K562 (cell line): Measurements from ENCODE around the gene CSF1R. TPM values are rescaled to one million over a fixed set of nuclear protein-coding genes. Genes with fewer than 3 reads are reported as not detected.

Source experiments
- ATAC-seq: fragments of 200-7000 bp; cut with Tn5 transposase; 3 replicates; pipeline ENCODE4 v1.9.1; 2020; ENCODE audit warnings: moderate library complexity
- BruUV-seq: library from RNA; stranded (reverse); fragments of 400-500 nt; replicated peaks from 2 replicates; lab custom pipeline; 2021; lab: Mats Ljungman, UMichigan
- CTCF ChIA-PET: fragments of 300-600 bp; formaldehyde crosslinking; extraction: SDS; loops from one replicate; lab custom pipeline; 2021; ENCODE audit warnings: low intra/inter-chr PET ratio; lab: Yijun Ruan, JAX
- POLR2A ChIA-PET: fragments of 300-600, 350-650 bp; sonication (Branson Sonifier 250); formaldehyde crosslinking; extraction: SDS; loops from one replicate; lab custom pipeline; 2021; ENCODE audit warnings: antibody characterized with exemption, inconsistent platforms; lab: Yijun Ruan, JAX
- DNase-seq, 4 experiments: peaks; one replicate each; pipeline versions ENCODE4 v3.0.0 to v3.0.0-alpha.2; 2011 to 2018; ENCODE audit warnings: low spot score in 3 of 4, mixed read lengths in 3 of 4; ENCODE audit errors: extremely low read depth in 1 of 4
- FAIRE-seq: peaks from 2 replicates; lab custom pipeline; 2011; peaks lifted over from hg19 to GRCh38; lab: Jason Lieb, UNC
- H2AFZ ChIP-seq: 2 replicates; pipeline ENCODE4 v1.6.0; 2011; ENCODE audit warnings: low read depth, low read length, control low read depth, inconsistent platforms
- H3K27ac ChIP-seq: fragments of 200-600 bp; 3 replicates; pipeline ENCODE4 v1.8.0; 2011; ENCODE audit warnings: low read depth, mild to moderate bottlenecking, control low read depth, inconsistent platforms, low read length, moderate library complexity, mixed read lengths; ENCODE audit errors: extremely low read depth
- H3K27me3 ChIP-seq, 2 experiments: fragments of 300-600 bp in 1 of 2; 2 replicates in 1 of 2; 3 replicates in 1 of 2; pipeline versions ENCODE4 v1.6.0 to v1.8.0; 2011; ENCODE audit warnings: inconsistent platforms in 2 of 2, low read length in 2 of 2, mild to moderate bottlenecking in 1 of 2, mixed read lengths in 1 of 2, moderate library complexity in 1 of 2; ENCODE audit not compliant: control insufficient read depth in 2 of 2, insufficient read depth in 2 of 2
- H3K36me3 ChIP-seq: fragments of 300-600 bp; 3 replicates; pipeline ENCODE4 v1.8.0; 2011; ENCODE audit warnings: mild to moderate bottlenecking, low read length, inconsistent platforms; ENCODE audit not compliant: control insufficient read depth, insufficient read depth
- H3K4me1 ChIP-seq, 2 experiments: fragments of 200-600 bp in 1 of 2; replicated peaks in 1 of 2; 2 replicates in 1 of 2; 3 replicates in 1 of 2; pipeline versions ENCODE4 v1.5.1 to v1.8.0; 2011; ENCODE audit warnings: inconsistent platforms in 2 of 2, low read length in 2 of 2, mild to moderate bottlenecking in 1 of 2, mixed read lengths in 1 of 2, moderate library complexity in 1 of 2; ENCODE audit not compliant: control insufficient read depth in 2 of 2, insufficient read depth in 2 of 2
- H3K4me2 ChIP-seq: 2 replicates; pipeline ENCODE4 v1.6.1; 2011; ENCODE audit warnings: low read length, control low read depth, inconsistent platforms, mixed read lengths; ENCODE audit not compliant: insufficient read depth
- H3K4me3 ChIP-seq: fragments of 200-600 bp; sonication (generic), shearing (Covaris generic); 2 replicates; pipeline ENCODE4 v1.5.1; 2016; ENCODE audit warnings: control low read depth, inconsistent platforms
- H3K79me2 ChIP-seq: fragments of 200-600 bp; 3 replicates; pipeline ENCODE4 v1.8.0; 2011; ENCODE audit warnings: low read length, inconsistent platforms; ENCODE audit not compliant: control insufficient read depth, insufficient read depth
- H3K9ac ChIP-seq, 2 experiments: 2 replicates each; pipeline versions ENCODE4 v1.6.0 to v1.6.1; 2011; ENCODE audit warnings: low read depth in 2 of 2, low read length in 2 of 2, control low read depth in 1 of 2, inconsistent platforms in 1 of 2, mild to moderate bottlenecking in 1 of 2, mixed read lengths in 1 of 2; ENCODE audit not compliant: insufficient read depth in 1 of 2
- H3K9me1 ChIP-seq: one replicate; pipeline ENCODE4 v1.6.0; 2011; ENCODE audit warnings: inconsistent platforms, mild to moderate bottlenecking, low read length, moderate library complexity; ENCODE audit not compliant: control insufficient read depth, insufficient read depth
- H3K9me3 ChIP-seq: replicated peaks from 2 replicates; pipeline ENCODE4 v1.5.1; 2011; ENCODE audit warnings: low read depth, low read length, inconsistent platforms; ENCODE audit not compliant: control insufficient read depth, insufficient read depth
- H4K20me1 ChIP-seq: replicated peaks from 2 replicates; pipeline ENCODE4 v1.6.1; 2011; ENCODE audit warnings: low read length, inconsistent platforms, mixed read lengths; ENCODE audit not compliant: control insufficient read depth, insufficient read depth
- CTCF ChIP-seq, 3 experiments: IDR thresholded peaks in 2 of 3; conservative IDR thresholded peaks in 1 of 3; 2 replicates each; pipeline ENCODE4 v1.5.1; 2011 to 2012; ENCODE audit warnings: low read length in 3 of 3, mild to moderate bottlenecking in 3 of 3, control low read depth in 2 of 3, improper control_type of control experiment in 1 of 3, inconsistent platforms in 1 of 3, low read depth in 1 of 3, mixed read lengths in 1 of 3, moderate library complexity in 1 of 3; ENCODE audit not compliant: insufficient read depth in 2 of 3
- HMBOX1 ChIP-seq: sonication (generic); IDR thresholded peaks from 2 replicates; pipeline ENCODE4 v1.6.1; 2016
- RAD21 ChIP-seq, 2 experiments: fragments of 250-450 bp in 1 of 2; fragments of 450-650 bp in 1 of 2; sonication (Bioruptor Pico) in 1 of 2; formaldehyde crosslinking in 1 of 2; IDR thresholded peaks in 1 of 2; conservative IDR thresholded peaks in 1 of 2; 2 replicates each; pipeline versions ENCODE4 v1.4.0 to v1.8.0; 2020 to 2022; ENCODE audit warnings: mild to moderate bottlenecking in 2 of 2, moderate library complexity in 1 of 2
- ZBTB33 ChIP-seq: sonication (generic); formaldehyde crosslinking; IDR thresholded peaks from 2 replicates; pipeline ENCODE4 v1.8.1; 2023; ENCODE audit warnings: mild to moderate bottlenecking, missing genetic modification reagents
- ZNF263 ChIP-seq: sonication (generic); formaldehyde crosslinking; IDR thresholded peaks from 2 replicates; pipeline ENCODE4 v1.8.0; 2022; ENCODE audit warnings: mild to moderate bottlenecking, missing genetic modification reagents, borderline replicate concordance
- ZNF395 ChIP-seq: fragments of 200-800 bp; sonication (Bioruptor generic); IDR thresholded peaks from 2 replicates; pipeline ENCODE4 v1.6.1; 2017; ENCODE audit warnings: missing genetic modification characterization, missing compliant biosample characterization
- WGBS: fragments of 100-300 bp; shearing (Covaris generic); methylation state at CpG from one replicate; pipeline ENCODE4 v1.1.6; 2016; ENCODE audit warnings: low coverage, mixed read lengths; ENCODE audit not compliant: insufficient coverage; ENCODE audit errors: missing lambda C conversion rate; 5-methylcytosine and 5-hydroxymethylcytosine counted together
- in situ Hi-C: fragments of 300-500 bp; cut with MboI; formaldehyde crosslinking; loops from 4 replicates; pipeline ENCODE4 v1.15.0; 2018; ENCODE audit warnings: inconsistent platforms, mixed read lengths
- intact Hi-C: fragments of 100-400 bp; cut with micrococcal nuclease; formaldehyde crosslinking; loops from 2 replicates; pipeline ENCODE4 v1.14.2; 2022
- polyA plus RNA-seq, 8 experiments: library from polyadenylated mRNA; depleted of rRNA in 4 of 8; stranded (reverse) in 5 of 8; unstranded in 3 of 8; fragments of >200 nt; fragmentation: Nextera tagmentation in 2 of 8; fragmentation: Illumina TruSeq in 1 of 8; extraction: Ambion mirVana in 2 of 8; extraction: Trizol in 1 of 8; gene quantifications; 2 replicates each; pipeline versions ENCODE4 v1.2.1 to v1.2.3, GENCODE V29; 2011 to 2014; ENCODE audit warnings: inconsistent platforms in 1 of 8, missing spikeins in 1 of 8
- total RNA-seq, 7 experiments: library from RNA; depleted of rRNA in 6 of 7; stranded (reverse); fragments of >200 nt in 6 of 7; fragmentation: Illumina TruSeq in 2 of 7; extraction: Trizol in 2 of 7; gene quantifications; 2 replicates each; pipeline versions ENCODE4 v1.2.1 to v1.2.3, GENCODE V29; 2011 to 2021; ENCODE audit warnings: low replicate concordance in 1 of 7

The CSF1R gene
- total and polyA plus RNA-seq, 9 of the 15 experiments (the other 6 are each of a cell fraction or from before 2014, with no cell fraction given), result 0.03 to 0.64 (median 0.20) TPM; not detected in 6

- Histone ChIP-seq H2AFZ (no peak overlapping the region), H3K9ac (no peak overlapping the region), H3K4me2 (no peak overlapping the region), H3K27me3 (no peaks in the 10 kb centered on the region), H3K27ac (no peak overlapping the region), H3K4me3 (no peak overlapping the region), H3K79me2 (no peaks in the 10 kb centered on the region), H3K4me1 (peaks cover 14 to 31% of the 10 kb centered on the region in 2 experiments), H3K9me3 (no peaks in the 10 kb centered on the region), H4K20me1 (no peaks in the 10 kb centered on the region), H3K36me3 (peaks cover 93% of the 10 kb centered on the region), H3K9me1 (peaks cover 3% of the 10 kb centered on the region)
- ATAC-seq (peak; percentile 54), FAIRE-seq (no peak), DNase-seq (peak; percentile 30 to 48 (median 38))
- 68% methylated on average over 6 of the region's 6 CpGs for WGBS
- no peak for TF ChIP-seq HMBOX1
- TF ChIP-seq ZBTB33 (CRISPR knock-in tag), result peak; percentile 54; the same call in 1 of the 2 replicates
- TF ChIP-seq ZNF263 (CRISPR knock-in tag), result no peak
- TF ChIP-seq CTCF (IDR thresholded peaks at IDR 0.05 in 2 of 3, conservative IDR thresholded peaks at IDR 0.05 in 1 of 3; ENCODE audit: insufficient read depth in 2 of 3, low read depth in 1 of 3, low read length in 3 of 3), result peak; percentile 51
- TF ChIP-seq RAD21 (CRISPR knock-in tag; conservative IDR thresholded peaks at IDR 0.05 in 1 of 2, IDR thresholded peaks at IDR 0.05 in 1 of 2), result peak in 1 of 2 experiments; percentile 48; a peak in 2 of 4 replicates
- TF ChIP-seq ZNF395 (CRISPR knock-in tag), result 0 out of 2 replicates have a peak, but pooled peaks have one; percentile 26
- in situ Hi-C loops, result no loop called here
- CTCF ChIA-PET, result no interaction called here
- POLR2A ChIA-PET, result interaction anchor here (1.2 to 1.7 kb wide), 2 partner anchors 16 to 17 kb away, joined by 3 to 6 read pairs; no protein-coding TSS in a partner anchor
- no TSS peak for BruUV-seq
- intact Hi-C loops, result no loop called here
Observed at GRCh38 chr5:150045549-150045948, 40.8 kb downstream of the CSF1R start.
